ENCODE data around the gene SH3BP1.
A peak's percentile ranks its signal among the peaks of the same experiment; 100 is the strongest.

The SH3BP1 gene

GRCh38 chr22:37659066-37659896 lies 19.8 kb downstream of the SH3BP1 start:
- peak in 1 of 5 experiments; percentile 64 for DNase-seq

DNA sequence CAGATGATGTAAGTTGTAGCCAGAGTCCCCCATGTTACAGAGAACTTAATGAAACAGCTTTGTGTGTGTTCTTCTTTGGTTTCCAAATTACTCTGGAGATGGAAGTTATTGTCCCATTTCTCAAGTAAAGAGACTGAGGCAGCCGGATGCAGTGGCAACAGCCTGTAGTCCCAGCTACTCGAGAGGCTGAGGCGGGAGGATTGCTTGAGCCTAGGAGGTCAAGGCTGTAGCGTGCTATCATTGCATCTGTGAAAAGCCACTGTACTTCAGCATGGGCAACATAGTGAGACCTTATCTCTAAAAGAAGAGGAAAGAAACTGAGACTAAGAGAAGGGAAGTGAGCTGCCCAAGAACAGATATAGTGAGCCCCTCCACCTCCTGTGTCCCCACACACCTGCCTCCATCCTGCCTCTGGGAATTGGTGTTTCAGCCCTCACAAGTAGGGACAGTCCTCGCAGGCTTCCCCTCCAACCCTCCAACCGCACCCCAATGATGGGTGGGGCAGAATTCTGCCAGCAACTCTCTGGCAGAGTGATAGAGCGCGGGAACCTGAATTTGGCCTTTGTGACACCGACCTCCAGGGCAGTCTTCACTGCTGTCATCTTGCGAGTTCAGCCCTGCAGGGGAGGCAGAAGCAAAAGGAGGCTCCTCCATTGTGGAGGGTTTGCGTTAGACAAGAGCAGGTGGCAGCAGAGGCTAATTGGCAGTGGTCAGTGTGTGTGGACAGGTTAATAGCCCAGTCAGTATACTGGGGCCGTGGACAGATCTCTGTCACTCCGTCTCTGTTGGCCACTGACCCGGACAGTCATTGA lies 20.6 kb downstream of the SH3BP1 start:
- no peak for DNase-seq

- DNase-seq: no peak
These were observed 21.2 kb downstream of the SH3BP1 start for GRCh38 chr22:37660709-37661045.

DNA sequence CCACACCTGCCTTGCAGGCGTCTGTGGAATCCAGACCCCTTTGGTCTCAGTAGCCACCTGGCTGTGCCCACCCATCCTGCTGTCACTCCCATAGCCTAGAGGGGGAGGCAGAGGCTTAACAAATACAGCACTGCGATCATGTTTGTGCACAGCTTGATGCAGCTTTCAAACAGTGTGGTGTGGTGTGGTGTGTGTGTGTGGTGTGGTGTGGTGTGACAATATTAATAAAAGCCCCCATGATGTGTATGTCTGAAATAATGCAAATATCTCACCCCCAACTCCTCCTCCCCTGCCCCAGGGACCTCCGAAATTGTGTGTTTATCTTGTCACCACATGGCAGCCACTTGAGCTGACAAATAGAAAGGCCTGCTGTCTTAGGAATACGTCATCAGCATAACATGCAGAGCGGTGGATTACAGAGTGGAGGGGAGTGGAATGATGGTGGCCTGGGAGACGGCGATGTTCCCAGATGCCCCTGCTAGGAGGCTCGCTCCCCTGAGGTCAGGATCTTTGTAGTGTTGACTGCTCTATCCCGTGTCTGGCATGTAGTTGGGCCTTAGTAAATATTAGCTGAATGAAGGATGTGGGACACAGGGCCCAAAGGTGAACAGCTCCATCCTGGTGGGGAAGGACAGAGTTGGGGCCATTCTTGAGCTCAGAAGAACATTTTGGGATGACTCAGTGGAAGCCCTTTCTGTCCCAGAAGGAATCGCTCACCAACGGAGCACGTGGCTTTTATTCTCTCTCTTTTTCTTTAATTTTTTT lies 21.9 kb downstream of the SH3BP1 start:
- peak in 1 of 5 experiments; percentile 63 for DNase-seq

- no peak for DNase-seq
These were observed 22.6 kb downstream of the SH3BP1 start for GRCh38 chr22:37662039-37662438.

DNA sequence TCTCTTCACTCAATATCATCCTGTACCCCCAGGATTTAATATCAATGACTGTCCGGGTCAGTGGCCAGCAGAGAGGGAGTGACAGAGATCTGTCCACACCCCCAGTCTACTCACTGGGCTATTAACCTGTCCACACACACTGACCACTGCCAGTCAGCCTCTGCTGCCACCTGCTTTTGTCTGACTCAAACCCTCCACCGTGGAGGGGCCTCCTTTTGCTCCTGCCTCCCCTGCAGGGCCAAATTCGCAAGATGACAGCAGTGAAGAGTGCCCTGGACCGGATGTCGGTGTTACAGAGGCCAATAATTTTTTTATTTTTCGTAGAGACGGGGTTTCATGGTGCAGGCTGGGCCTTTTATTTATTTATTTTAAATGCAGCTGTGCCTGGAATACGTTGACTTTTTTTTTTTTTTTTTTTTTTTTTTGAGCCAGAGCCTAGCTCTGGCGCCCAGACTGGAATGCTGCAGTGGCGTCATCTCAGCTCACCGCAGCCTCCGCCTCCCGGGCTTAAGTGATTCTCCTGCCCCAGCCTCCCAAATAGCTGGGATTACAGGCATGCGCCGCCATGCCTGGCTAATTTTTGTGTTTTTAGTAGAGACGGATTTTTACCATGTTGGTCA lies 24.2 kb downstream of the SH3BP1 start:
- no peak for DNase-seq

DNA sequence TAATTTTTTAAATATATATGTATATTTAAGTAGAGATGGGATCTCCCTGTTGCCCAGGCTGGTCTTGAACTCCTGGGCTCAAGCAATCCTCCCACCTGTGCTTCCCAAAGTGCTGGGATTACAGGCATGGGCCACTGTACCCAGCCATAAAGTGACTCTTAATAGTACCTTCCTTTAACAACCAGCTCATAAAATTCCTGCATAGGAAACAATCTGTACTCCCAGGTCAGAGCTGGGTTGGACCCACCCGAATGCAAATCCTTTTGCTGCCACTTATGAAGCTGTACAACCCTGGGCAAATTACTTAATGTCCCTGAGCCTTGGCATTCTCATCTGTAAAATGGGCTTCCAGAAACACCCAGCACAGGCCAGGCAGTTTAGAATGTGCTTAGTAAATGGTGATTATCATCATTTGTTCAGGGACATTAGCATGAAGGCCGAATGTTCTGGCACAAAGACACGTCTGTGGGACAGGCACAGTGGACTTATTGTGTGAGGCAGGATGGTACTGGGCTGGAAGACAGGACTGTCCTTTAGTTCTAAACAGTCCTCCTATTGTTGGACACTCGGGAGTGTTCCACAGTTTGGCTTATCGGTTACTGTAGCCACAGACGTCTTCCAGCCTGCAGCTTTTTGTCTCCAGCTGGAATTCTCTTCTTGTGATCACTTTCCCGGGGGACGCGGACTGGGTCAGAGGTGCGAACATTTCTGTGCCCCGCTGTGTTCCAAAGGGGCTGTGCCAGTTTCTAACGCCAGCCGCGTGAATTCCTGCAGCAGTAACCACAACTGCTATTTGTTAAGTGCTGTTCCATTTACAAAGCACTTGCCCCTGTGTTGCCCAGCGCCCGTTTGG lies 25.0 kb downstream of the SH3BP1 start:
- DNase-seq: no peak

DNA sequence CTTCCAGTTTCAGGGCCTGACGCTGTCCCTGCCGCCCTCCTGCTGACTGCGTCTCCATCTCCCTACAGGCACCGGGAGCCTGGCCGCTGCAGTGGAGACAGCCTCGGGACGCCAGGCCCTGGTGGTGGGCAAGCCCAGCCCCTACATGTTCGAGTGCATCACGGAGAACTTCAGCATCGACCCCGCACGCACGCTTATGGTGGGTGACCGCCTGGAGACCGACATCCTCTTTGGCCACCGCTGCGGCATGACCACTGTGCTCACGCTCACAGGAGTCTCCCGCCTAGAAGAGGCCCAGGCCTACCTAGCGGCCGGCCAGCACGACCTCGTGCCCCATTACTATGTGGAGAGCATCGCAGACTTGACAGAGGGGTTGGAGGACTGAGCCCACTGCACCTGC lies 26.0 kb downstream of the SH3BP1 start:
- DNase-seq: no peak

DNA sequence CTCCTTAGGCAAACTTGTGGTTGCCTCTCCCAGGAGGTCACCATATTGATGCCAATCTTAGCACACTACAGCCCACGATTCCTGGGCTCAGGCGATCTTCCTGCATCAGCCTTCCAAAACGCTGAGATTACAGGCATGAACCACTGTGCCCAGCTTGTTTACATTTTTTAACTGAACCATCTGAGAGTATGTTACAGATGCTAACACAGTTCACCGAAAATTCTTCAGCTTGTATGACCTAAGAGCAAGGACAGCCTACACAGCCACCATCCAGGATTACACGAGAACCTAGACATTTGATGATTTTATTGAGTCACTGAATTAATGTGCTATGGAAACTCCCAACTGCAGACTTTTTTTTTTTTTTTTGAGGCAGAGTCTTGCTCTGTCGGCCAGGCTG lies 30.1 kb downstream of the SH3BP1 start:
- DNase-seq: no peak

- peak in 2 of 5 experiments; percentile 22 to 37 for DNase-seq
These were observed 32.9 kb downstream of the SH3BP1 start for GRCh38 chr22:37672206-37672919.

DNA sequence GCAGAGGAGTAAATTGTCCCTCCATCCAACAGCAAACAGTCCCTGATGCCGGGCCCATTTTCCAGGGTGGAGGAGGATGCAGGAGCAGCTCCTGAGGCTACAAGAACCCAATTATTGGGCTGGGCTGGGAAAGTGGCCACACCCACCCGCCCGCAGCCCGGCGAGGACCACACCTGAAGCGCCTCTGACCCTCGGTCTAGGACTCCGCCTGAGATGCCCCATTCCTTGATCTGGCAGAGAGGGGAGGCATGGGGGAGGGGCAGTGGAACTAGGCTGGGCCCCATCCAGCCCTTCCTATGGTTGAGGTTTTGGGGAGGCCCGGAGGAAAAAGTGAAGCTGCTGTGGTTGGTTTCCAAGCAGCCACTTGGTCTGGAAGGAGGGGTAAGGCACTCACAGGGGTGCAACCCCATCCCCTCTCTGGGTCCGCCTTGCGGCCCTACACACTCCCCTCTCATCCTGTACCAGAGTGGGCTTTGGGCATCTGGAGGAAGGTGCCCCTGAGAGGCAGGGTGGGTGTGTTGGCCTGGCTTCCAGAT lies 33.5 kb downstream of the SH3BP1 start:
- DNase-seq: no peak

- no peak for DNase-seq
These were observed 34.8 kb downstream of the SH3BP1 start for GRCh38 chr22:37674248-37674647.

GRCh38 chr22:37674951-37675929 lies 35.8 kb downstream of the SH3BP1 start, which contains the start of gene LGALS1:
Gene LGALS1, plus strand, starts transcription at chr22:37675636. Its CDS starts 67 bp downstream, at chr22:37675703.
- peak; percentile 15 to 90 (median 48) for DNase-seq

DNA sequence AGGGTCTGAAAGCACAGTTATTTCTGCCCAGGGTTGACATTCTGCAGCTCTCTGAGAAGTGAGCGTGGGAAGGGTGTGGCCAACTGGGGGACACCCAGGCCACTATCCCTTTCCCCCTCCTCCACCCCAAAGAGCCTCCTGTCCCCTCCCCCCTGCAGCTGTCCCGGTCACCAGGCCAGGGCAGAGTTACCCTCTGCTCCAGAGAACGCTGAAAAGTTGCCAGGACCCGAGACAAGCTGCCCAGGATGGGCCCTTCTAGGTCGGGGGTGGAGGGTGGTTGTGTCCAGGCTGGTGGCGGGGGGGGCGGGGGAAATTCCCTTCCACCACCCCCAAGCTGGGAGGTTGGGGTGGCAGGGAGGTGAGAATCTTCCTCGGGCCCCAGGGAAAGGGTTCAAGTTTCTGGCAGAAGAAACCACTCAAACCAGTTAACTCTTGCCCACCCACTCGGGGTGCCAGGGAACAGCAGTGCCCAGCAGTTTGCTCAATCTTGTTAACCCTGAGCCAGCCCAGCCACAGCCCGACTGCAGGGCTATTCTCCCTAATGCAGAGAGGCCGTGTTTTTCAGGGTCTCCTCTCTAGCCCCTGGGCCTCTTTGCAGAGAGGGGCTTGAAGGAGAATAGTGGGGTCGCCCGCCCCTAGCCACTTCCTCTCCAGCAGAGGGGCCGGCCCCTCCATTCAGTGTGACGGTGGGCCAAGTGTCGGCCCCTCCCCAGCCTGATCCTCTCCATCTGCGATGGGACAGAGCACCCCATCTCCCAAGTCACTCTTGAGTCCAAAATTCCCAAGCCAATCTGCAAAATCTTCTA lies 36.7 kb downstream of the SH3BP1 start:
- peak in 1 of 5 experiments; percentile 40 for DNase-seq

DNA sequence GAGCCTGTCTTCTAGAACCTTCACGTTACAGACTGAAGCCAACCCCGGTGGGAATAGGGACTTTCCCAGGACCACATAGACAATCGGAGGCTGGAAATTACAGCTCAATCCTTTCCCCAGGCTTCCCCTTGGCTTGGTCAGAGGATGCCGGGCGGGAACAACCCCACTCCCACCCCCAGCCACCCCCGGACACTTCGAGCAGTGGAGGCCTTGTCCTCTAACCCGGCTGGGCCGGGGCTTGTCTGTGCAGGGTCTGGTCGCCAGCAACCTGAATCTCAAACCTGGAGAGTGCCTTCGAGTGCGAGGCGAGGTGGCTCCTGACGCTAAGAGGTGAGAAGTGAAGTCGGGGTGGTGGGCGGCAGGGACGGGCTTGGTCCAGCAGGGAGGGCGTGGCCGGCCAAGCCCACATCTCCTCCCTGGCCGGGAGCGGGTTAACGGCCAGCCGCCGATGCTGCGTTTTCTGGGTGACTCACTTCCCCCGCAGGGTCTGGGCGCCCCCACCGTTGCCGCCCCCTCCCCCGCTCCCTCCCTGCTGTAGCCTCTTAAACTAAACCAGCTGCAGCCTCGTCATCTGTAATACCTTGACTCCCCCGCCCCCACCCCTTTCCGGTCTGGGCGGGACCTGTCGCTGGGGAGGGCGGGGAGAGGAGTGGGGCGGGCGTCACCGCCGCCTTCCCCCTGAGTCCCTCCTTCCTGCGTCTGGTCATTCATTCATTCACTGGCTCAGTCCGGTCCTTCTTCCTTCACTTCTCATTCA lies 37.4 kb downstream of the SH3BP1 start:
- peak; percentile 81 to 94 (median 89) for DNase-seq

DNA sequence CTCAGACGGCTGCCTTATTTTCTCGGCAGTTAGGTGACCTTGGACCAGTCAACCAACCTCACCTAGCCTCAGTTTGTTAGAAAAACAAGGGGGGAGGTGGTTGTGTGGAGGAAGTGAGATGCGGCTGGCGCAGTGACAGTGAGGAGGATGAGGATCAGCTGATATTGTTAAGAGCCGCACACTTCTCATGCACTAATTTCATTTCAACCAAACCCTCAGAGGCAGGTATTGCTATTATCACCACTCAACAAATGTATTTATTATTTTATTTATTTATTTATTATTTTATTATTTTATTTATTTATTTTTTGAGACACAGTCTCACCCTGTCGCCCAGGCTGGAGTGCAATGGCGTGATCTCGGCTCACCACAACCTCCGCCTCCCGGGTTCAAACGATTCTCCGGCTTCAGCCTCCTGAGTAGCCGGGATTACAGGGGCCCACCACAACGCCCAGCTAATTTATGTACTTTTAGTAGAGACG lies 38.1 kb downstream of the SH3BP1 start:
- DNase-seq: no peak

DNA sequence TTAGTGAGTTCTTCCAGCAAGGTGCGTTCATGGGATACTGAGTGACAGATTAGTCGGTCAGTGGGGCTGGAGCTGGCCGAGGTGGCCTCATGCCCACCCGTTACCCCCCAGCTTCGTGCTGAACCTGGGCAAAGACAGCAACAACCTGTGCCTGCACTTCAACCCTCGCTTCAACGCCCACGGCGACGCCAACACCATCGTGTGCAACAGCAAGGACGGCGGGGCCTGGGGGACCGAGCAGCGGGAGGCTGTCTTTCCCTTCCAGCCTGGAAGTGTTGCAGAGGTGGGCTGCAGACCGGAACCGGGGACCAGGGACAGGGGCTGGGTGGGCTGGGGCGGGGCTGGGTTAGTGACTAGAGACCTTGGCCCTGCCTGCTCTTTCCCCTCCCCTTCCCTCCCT lies 38.9 kb downstream of the SH3BP1 start:
- DNase-seq: no peak

GRCh38 chr22:37679670-37680069 lies 40.2 kb downstream of the SH3BP1 start:
- DNase-seq: no peak

All from T-helper 2 cell (primary cell).